Spinal cord (tissue), 10 donors: Measurements from ENCODE around the gene NANOS2. TPM values are rescaled to one million over a fixed set of nuclear protein-coding genes. Genes with fewer than 3 reads are reported as not detected.

Source experiments
- DNase-seq, 6 donors: peaks; one replicate each; pipeline versions ENCODE4 v3.0.0 to v3.0.0-alpha.2; 2013 to 2015; ENCODE audit warnings: low spot score in 6 of 6, low read depth in 4 of 6
- H3K27ac ChIP-seq: one replicate; pipeline ENCODE4 v1.5.1; 2013; ENCODE audit warnings: low read depth, low read length, control low read depth
- H3K27me3 ChIP-seq: one replicate; pipeline ENCODE4 v1.6.1; 2013; ENCODE audit warnings: low read length; ENCODE audit not compliant: control insufficient read depth, insufficient read depth
- H3K36me3 ChIP-seq: one replicate; pipeline ENCODE4 v1.6.1; 2013; ENCODE audit warnings: low read length; ENCODE audit not compliant: control insufficient read depth, insufficient read depth
- H3K4me1 ChIP-seq: one replicate; pipeline ENCODE4 v1.6.1; 2013; ENCODE audit warnings: low read length; ENCODE audit not compliant: control insufficient read depth, insufficient read depth
- H3K4me3 ChIP-seq: one replicate; pipeline ENCODE4 v1.5.1; 2013; ENCODE audit warnings: low read depth, low read length, control low read depth
- H3K9me3 ChIP-seq: one replicate; pipeline ENCODE4 v1.6.1; 2013; ENCODE audit warnings: low read length; ENCODE audit not compliant: control insufficient read depth, insufficient read depth
- WGBS: methylation state at CpG from one replicate; pipeline ENCODE4 v1.1.5; 2013; ENCODE audit warnings: missing lambda C conversion rate; ENCODE audit not compliant: insufficient coverage; 5-methylcytosine and 5-hydroxymethylcytosine counted together
- polyA plus RNA-seq, 2 donors: library from polyadenylated mRNA; unstranded; fragments of 120-200 nt; gene quantifications; one replicate each; pipeline ENCODE4 v1.2.1, GENCODE V29; 2013; ENCODE audit not compliant: insufficient read length in 2 of 2
- total RNA-seq, 2 donors: library from RNA; depleted of rRNA in 1 of 2; stranded (reverse); fragments of 120-200 nt in 1 of 2; fragments of >200 nt in 1 of 2; gene quantifications; one replicate each; pipeline versions ENCODE4 v1.2.3 to v1.2.4, GENCODE V29; 2013 to 2014
- donor health status: healthy.

The NANOS2 gene
- total and polyA plus RNA-seq, 4 donors: 0.11 to 0.21 (median 0.15) TPM; not detected in 1

- H3K27me3 ChIP-seq: no peaks in the 10 kb centered on the region
- peak in 1 of 6 donors; percentile 31 for DNase-seq
- H3K27ac ChIP-seq: no peak overlapping the region
- no CpG with 5 or more reads among the region's 4 CpGs for WGBS
- H3K4me3 ChIP-seq: no peak overlapping the region
- peaks cover 24% of the 10 kb centered on the region for H3K4me1 ChIP-seq
- H3K36me3 ChIP-seq: no peaks in the 10 kb centered on the region
- no peaks in the 10 kb centered on the region for H3K9me3 ChIP-seq
Measured at GRCh38 chr19:45917421-45918091, 3.0 kb upstream of the NANOS2 start.

DNA sequence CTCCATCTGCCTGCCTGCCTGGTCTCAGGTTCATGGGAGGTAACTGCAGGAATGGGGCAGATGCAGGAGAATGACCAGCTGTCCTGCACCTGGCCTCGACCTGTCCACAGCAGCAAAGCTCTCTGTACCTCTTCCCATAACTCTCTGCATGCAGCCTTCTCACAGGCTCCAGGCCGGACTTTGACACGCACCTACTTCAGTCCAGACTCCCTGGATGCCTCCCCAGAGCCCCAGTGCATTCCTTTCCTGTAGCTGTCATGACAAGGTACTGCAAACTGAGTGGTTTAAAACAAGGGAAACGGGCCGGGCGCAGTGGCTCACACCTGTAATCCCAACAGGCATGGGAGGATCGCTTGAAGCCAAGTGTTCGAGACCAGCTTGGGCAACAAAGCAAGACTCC is 3.3 kb downstream of the NANOS2 start:
- WGBS: 90% methylated on average over 3 of the region's 8 CpGs
- no peak overlapping the region for H3K4me3 ChIP-seq
- no peaks in the 10 kb centered on the region for H3K9me3 ChIP-seq
- DNase-seq: no peak
- H3K27me3 ChIP-seq: no peaks in the 10 kb centered on the region
- H3K36me3 ChIP-seq: no peaks in the 10 kb centered on the region
- no peak overlapping the region for H3K27ac ChIP-seq
- peaks cover 4% of the 10 kb centered on the region for H3K4me1 ChIP-seq

- H3K27me3 ChIP-seq: no peaks in the 10 kb centered on the region
- H3K36me3 ChIP-seq: no peaks in the 10 kb centered on the region
- DNase-seq: no peak
- WGBS: 78% methylated on average over 4 of the region's 5 CpGs
- no peak overlapping the region for H3K4me3 ChIP-seq
- peaks cover 3% of the 10 kb centered on the region for H3K4me1 ChIP-seq
- no peak overlapping the region for H3K27ac ChIP-seq
- no peaks in the 10 kb centered on the region for H3K9me3 ChIP-seq
Measured at GRCh38 chr19:45908956-45909355, 5.6 kb downstream of the NANOS2 start.

GRCh38 chr19:45906221-45906620 is 8.4 kb downstream of the NANOS2 start:
- no peak overlapping the region for H3K4me3 ChIP-seq
- no peaks in the 10 kb centered on the region for H3K27me3 ChIP-seq
- no peaks in the 10 kb centered on the region for H3K9me3 ChIP-seq
- H3K36me3 ChIP-seq: peaks cover 2% of the 10 kb centered on the region
- H3K27ac ChIP-seq: no peak overlapping the region
- H3K4me1 ChIP-seq: peaks cover 15% of the 10 kb centered on the region
- 87% methylated on average over 3 of the region's 3 CpGs for WGBS
- no peak for DNase-seq

- Histone ChIP-seq H3K4me3 (no peak overlapping the region), H3K27ac (no peak overlapping the region), H3K36me3 (peaks cover 10% of the 10 kb centered on the region), H3K4me1 (peaks cover 24% of the 10 kb centered on the region), H3K27me3 (no peaks in the 10 kb centered on the region), H3K9me3 (no peaks in the 10 kb centered on the region)
- no peak for DNase-seq
- WGBS: 90% methylated on average over 6 of the region's 10 CpGs
Measured at GRCh38 chr19:45905011-45905410, 9.6 kb downstream of the NANOS2 start.

GRCh38 chr19:45902651-45903625 is 11.6 kb downstream of the NANOS2 start:
- Histone ChIP-seq H3K27ac (peak overlapping the region; percentile 94), H3K27me3 (no peaks in the 10 kb centered on the region), H3K4me1 (peaks cover 24% of the 10 kb centered on the region), H3K4me3 (peak overlapping the region; percentile 83), H3K9me3 (no peaks in the 10 kb centered on the region), H3K36me3 (peaks cover 27% of the 10 kb centered on the region)
- under 1% methylated on average over 65 of the region's 73 CpGs for WGBS
- peak; percentile 96 to 99 (median 98) for DNase-seq

- Histone ChIP-seq H3K4me3 (peak within 1 kb of the TSS; percentile 83), H3K27ac (peak within 1 kb of the TSS; percentile 94), H3K9me3 (no peaks in the 10 kb centered on the region), H3K4me1 (peaks cover 24% of the 10 kb centered on the region), H3K27me3 (no peaks in the 10 kb centered on the region), H3K36me3 (peaks cover 35% of the 10 kb centered on the region)
- WGBS: 0% methylated on average over 46 of the region's 47 CpGs
- peak in 2 of 6 donors; percentile 44 to 65 for DNase-seq
Measured at GRCh38 chr19:45901912-45902650, 12.5 kb downstream of the NANOS2 start, which contains the start of gene MYPOP. Gene MYPOP, minus strand, starts transcription at chr19:45902613. Its CDS starts 840 bp downstream, at chr19:45901773.

GRCh38 chr19:45901432-45901911 is 13.1 kb downstream of the NANOS2 start:
- peak in 2 of 6 donors; percentile 41 to 43 for DNase-seq
- Histone ChIP-seq H3K36me3 (peaks cover 41% of the 10 kb centered on the region), H3K27me3 (no peaks in the 10 kb centered on the region), H3K4me3 (peak overlapping the region; percentile 83), H3K9me3 (no peaks in the 10 kb centered on the region), H3K4me1 (peaks cover 24% of the 10 kb centered on the region), H3K27ac (no peak overlapping the region)
- WGBS: 1% methylated on average over 69 of the region's 69 CpGs
